ENCODE data around the gene CAMSAP3.

- TF ChIP-seq CTCF (IDR thresholded peaks at IDR 0.05; ENCODE audit: poor library complexity), result no peak
- TF ChIP-seq EZH2 (IDR thresholded peaks at IDR 0.05; ENCODE audit: borderline replicate concordance), result no peak
- TF ChIP-seq EZH2phosphoT487 (IDR thresholded peaks at IDR 0.05; ENCODE audit: low read depth, severe bottlenecking, unreplicated experiment), result no peak
Observed at GRCh38 chr19:7657131-7657751, 61.6 kb downstream of the CAMSAP3 start.

Data from hepatocyte (in vitro differentiated cells).